GM12874 (cell line): ENCODE measurements around the gene GALNS.

Experiments used
- CTCF ChIP-seq: IDR thresholded peaks from 2 replicates; pipeline ENCODE4 v1.5.1; 2011; ENCODE audit warnings: low read depth, mild to moderate bottlenecking, control low read depth, low read length, moderate library complexity; ENCODE audit not compliant: insufficient read depth

Gene GALNS

GRCh38 chr16:88779406-88780141, 77.2 kb downstream of the GALNS start:
- TF ChIP-seq CTCF: no peak

GRCh38 chr16:88778541-88779065, 78.1 kb downstream of the GALNS start:
- no peak for TF ChIP-seq CTCF

GRCh38 chr16:88778271-88778525, 78.5 kb downstream of the GALNS start:
- TF ChIP-seq CTCF: no peak

GRCh38 chr16:88777471-88778270, 79.1 kb downstream of the GALNS start:
- no peak for TF ChIP-seq CTCF

- no peak for TF ChIP-seq CTCF
Observed at GRCh38 chr16:88775825-88776224, 80.9 kb downstream of the GALNS start.

GRCh38 chr16:88774544-88775393, 82.0 kb downstream of the GALNS start:
- TF ChIP-seq CTCF: no peak

GRCh38 chr16:88773812-88774291, 82.9 kb downstream of the GALNS start:
- TF ChIP-seq CTCF: no peak
